Neural progenitor cell (in vitro differentiated cells): ENCODE data around the gene ARHGAP28.

Source experiments
- CTCF ChIP-seq: fragments of 200-600 bp; sonication (generic); IDR thresholded peaks from 2 replicates; pipeline ENCODE4 v1.5.1; 2017; ENCODE audit warnings: antibody characterized with exemption, mild to moderate bottlenecking
- EZH2 ChIP-seq: fragments of 200-600 bp; sonication (generic); IDR thresholded peaks from 2 replicates; pipeline ENCODE4 v1.6.1; 2017; ENCODE audit warnings: antibody characterized with exemption, mild to moderate bottlenecking, moderate library complexity

- TF ChIP-seq CTCF, result no peak
- no peak for TF ChIP-seq EZH2
These were observed 205.3 kb downstream of the ARHGAP28 start for GRCh38 chr18:6934859-6935258.
